Measurements from ENCODE around the gene STPG3. TPM values are rescaled to one million over a fixed set of nuclear protein-coding genes. Genes with fewer than 3 reads are reported as not detected.

Gene STPG3
- total and polyA plus RNA-seq, 9 of the 15 experiments (the other 6 are each of a cell fraction or from before 2014, with no cell fraction given), result not detected

DNA sequence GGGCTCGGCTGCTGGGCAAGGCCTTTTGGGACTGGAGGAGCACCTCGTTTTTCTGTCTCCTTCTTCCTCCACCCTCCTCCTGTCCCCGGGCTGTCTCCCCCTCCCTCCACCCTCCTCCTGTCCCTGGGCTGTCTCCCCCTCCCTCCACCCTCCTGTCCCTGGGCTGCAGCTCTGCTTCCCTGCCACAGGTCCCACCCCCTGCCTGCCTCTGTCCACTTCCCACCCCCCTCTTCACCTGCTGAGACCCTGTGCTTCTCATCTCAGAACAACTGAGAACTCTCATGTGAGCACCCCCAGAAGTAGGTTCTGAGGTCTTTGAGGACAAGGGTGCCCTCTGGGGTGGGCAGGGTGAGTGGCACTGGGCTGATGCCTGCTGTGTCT, 20.6 kb downstream of the STPG3 start (continued):
- TF ChIP-seq FOXK1 (CRISPR knock-in tag; IDR thresholded peaks at IDR 0.05; ENCODE audit: borderline replicate concordance), result no peak
- TF ChIP-seq NR4A1 (CRISPR knock-in tag; IDR thresholded peaks at IDR 0.05), result no peak
- no peak for TF ChIP-seq NR4A1 (tag; IDR thresholded peaks at IDR 0.05)
- TF ChIP-seq ZNF57 (CRISPR knock-in tag; IDR thresholded peaks at IDR 0.05), result no peak
- TF ChIP-seq SRSF7 (optimal IDR thresholded peaks at IDR 0.05; ENCODE audit: low read depth, low read length), result no peak
- no peak for TF ChIP-seq DPF2 (IDR thresholded peaks at IDR 0.05)
- no peak for TF ChIP-seq DMBX1 (CRISPR knock-in tag; IDR thresholded peaks at IDR 0.05; ENCODE audit: borderline replicate concordance)
- no peak for TF ChIP-seq FOXA3 (CRISPR knock-in tag; conservative IDR thresholded peaks at IDR 0.05 in 1 of 2, IDR thresholded peaks at IDR 0.05 in 1 of 2)
- no peak for TF ChIP-seq ZFP1 (CRISPR knock-in tag; IDR thresholded peaks at IDR 0.05)

DNA sequence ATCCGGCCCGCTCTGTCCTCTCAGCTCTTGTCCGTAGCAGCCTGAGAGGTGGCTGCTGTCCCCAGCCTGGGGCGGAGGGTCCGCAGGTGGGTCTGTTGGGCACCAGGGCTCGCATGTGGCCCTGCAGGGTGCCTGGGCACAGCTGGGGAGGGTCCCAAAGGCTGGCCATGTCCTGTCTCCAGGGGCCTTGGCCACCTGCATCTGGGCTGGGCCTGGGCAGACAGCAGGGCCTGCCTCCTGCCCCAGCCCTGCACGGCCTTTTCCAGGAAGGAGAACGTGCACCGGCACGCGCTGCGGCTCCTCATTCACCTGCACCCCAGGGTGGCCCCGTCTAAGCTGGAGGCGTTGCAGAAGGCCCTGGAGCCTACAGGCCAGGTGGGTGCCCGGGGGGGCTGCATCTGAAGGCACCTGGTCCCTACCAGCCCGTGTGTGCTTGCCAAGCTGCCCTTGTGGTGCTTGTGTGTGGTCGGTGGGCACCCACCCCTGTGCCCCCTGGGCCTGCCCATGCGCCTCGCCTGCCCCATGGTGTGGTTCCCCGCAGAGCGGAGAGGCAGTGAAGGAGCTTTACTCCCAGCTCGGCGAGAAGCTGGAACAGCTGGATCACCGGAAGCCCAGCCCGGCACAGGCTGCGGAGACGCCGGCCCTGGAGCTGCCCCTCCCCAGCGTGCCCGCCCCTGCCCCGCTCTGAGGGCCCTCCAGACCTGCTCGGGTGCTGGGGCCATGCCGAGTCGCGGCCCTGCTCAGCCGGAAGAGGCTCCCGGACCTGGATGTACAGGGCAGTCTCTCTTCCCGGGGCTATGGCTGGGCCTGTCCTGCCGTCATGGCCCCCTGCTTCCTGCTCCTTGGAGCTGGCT, 21.4 kb downstream of the STPG3 start:
- ChIA-PET CTCF (ENCODE audit: low intra/inter-chr PET ratio) (no interaction called here), POLR2A (interaction anchor here (0.6 to 1.3 kb wide), 6 partner anchors 9 to 386 kb away, joined by 3 to 6 read pairs (median 3); partner anchors contain the start of gene TRAF2)

More for the DNA sequence above, 21.4 kb downstream of the STPG3 start:
- no peaks in the 10 kb centered on the region for H3K9me1 ChIP-seq (ENCODE audit: control insufficient read depth, insufficient read depth, low read length)
- TF ChIP-seq POLR2G (IDR thresholded peaks at IDR 0.05; ENCODE audit: low read depth, low read length) (peak; percentile 61), RBFOX2 (IDR thresholded peaks at IDR 0.05; ENCODE audit: low read depth, low read length) (0 out of 2 replicates have a peak, but pooled peaks have one; percentile 42), RBM22 (IDR thresholded peaks at IDR 0.05; ENCODE audit: low read depth, low read length, poor library complexity, severe bottlenecking) (peak; percentile 31)
- TF ChIP-seq, protein P1, sequence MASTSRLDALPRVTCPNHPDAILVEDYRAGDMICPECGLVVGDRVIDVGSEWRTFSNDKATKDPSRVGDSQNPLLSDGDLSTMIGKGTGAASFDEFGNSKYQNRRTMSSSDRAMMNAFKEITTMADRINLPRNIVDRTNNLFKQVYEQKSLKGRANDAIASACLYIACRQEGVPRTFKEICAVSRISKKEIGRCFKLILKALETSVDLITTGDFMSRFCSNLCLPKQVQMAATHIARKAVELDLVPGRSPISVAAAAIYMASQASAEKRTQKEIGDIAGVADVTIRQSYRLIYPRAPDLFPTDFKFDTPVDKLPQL (IDR thresholded peaks at IDR 0.05; ENCODE audit: extremely low read depth, insufficient read length), result no peak
- no peak overlapping the region for H3K4me3 ChIP-seq
- FAIRE-seq (no peak), DNase-seq (ENCODE audit: extremely low read depth in 1 of 4, low spot score in 3 of 4) (no peak), ATAC-seq (no peak)
- no peaks in the 10 kb centered on the region for H3K27me3 ChIP-seq (ENCODE audit: control insufficient read depth in 2 of 2, insufficient read depth in 2 of 2, low read length in 2 of 2)
- no peak overlapping the region for H3K4me2 ChIP-seq (ENCODE audit: insufficient read depth, low read length)
- in situ Hi-C loops (cut with MboI) (no loop called here), intact Hi-C loops (cut with micrococcal nuclease) (no loop called here)
- no peak overlapping the region for H2AFZ ChIP-seq (ENCODE audit: low read depth, low read length)
- no peaks in the 10 kb centered on the region for H4K20me1 ChIP-seq (replicated peaks; ENCODE audit: control insufficient read depth, insufficient read depth, low read length)
- no peak overlapping the region for H3K27ac ChIP-seq (ENCODE audit: extremely low read depth, low read depth, low read length)
- peaks cover 10% of the 10 kb centered on the region; the same call in 2 of the 3 replicates for H3K79me2 ChIP-seq (ENCODE audit: control insufficient read depth, insufficient read depth, low read length)
- H3K4me1 ChIP-seq (replicated peaks in 1 of 2; ENCODE audit: control insufficient read depth in 2 of 2, insufficient read depth in 2 of 2, low read length in 2 of 2), result peaks cover 37 to 83% of the 10 kb centered on the region in 2 experiments
- WGBS (ENCODE audit: insufficient coverage, low coverage, missing lambda C conversion rate), result 85% methylated on average over 24 of the region's 39 CpGs
- H3K9ac ChIP-seq (ENCODE audit: insufficient read depth in 1 of 2, low read depth in 2 of 2, low read length in 2 of 2), result peak overlapping the region in 1 of 2 experiments; percentile 65; a peak in 2 of 4 replicates
- no TSS peak for BruUV-seq (replicated peaks)
- H3K9me3 ChIP-seq (replicated peaks; ENCODE audit: control insufficient read depth, insufficient read depth, low read depth, low read length), result no peaks in the 10 kb centered on the region
- peaks cover 53% of the 10 kb centered on the region for H3K36me3 ChIP-seq (ENCODE audit: control insufficient read depth, insufficient read depth, low read length)
